Ovary (tissue), 3 donors: ENCODE measurements around the gene DEUP1.

ENCODE experiments used
- CTCF ChIP-seq, 3 donors: fragments of 450-650 bp in 2 of 3; fragments of 200-600 bp in 1 of 3; IDR thresholded peaks; one replicate each; pipeline versions ENCODE4 v1.5.1 to v1.8.0; 2016 to 2022; ENCODE audit warnings: antibody characterized with exemption in 3 of 3, mild to moderate bottlenecking in 1 of 3
- EP300 ChIP-seq: sonication (generic); formaldehyde crosslinking; IDR thresholded peaks from one replicate; pipeline ENCODE4 v1.6.1; 2017; ENCODE audit warnings: antibody characterized with exemption
- POLR2A ChIP-seq: fragments of 450-650 bp; IDR thresholded peaks from one replicate; pipeline ENCODE4 v1.6.1; 2017; ENCODE audit warnings: antibody characterized with exemption, mild to moderate bottlenecking, moderate library complexity
- donor health status: DM: no; HTN: no; CAD: no.

DNA sequence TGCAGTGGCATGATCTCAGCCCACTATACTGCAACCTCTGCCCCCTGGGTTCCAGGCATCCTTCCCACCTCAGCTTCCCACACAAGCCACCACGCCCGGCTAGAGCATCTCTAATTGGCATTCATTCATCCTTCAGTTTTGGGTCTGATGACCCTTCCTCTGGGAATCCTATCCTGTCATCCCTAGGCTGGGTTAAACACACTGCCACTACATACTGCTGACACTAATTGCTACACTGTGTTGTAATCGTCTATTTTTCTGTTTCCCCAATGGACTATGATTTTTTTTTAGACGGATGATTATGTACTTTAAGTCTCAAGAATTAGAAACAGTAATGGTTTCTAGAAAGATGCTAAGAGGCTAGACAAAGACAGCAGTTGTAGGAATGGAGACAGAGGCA lies 62.8 kb downstream of the DEUP1 start:
- TF ChIP-seq CTCF (IDR thresholded peaks at IDR 0.05) (no peak), POLR2A (no peak), EP300 (no peak)
